ENCODE measurements around the gene NKAIN2.

DNA sequence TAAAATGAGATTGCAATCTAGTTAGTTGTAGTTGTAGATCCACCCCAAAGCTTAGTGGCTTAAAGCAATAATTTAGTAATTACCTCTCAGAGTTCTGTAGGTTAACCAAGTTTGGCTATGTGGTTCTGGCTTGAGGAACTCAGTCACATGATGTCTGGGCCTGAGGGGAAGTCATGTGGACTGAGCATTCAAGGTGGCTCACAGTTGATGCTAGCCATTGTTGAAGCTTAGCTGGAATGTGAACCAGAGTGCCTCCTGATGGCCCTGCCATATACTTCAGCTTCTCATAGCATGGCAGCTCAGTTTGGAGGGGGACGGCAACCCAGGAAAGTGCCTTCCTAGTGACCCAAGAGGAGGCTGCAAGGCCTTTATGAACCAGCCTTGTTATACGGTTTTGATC, 895.4 kb downstream of the NKAIN2 start:
- TF ChIP-seq FOSL2 (IDR thresholded peaks at IDR 0.05; ENCODE audit: borderline replicate concordance, low read depth) (no peak), YY1 (IDR thresholded peaks at IDR 0.05; ENCODE audit: low read depth) (no peak), PBX3 (IDR thresholded peaks at IDR 0.05) (no peak), MEF2A (IDR thresholded peaks at IDR 0.05; ENCODE audit: borderline replicate concordance, low read depth) (no peak), RXRA (IDR thresholded peaks at IDR 0.05; ENCODE audit: borderline replicate concordance, low read depth) (no peak), TCF12 (IDR thresholded peaks at IDR 0.05) (no peak), TEAD4 (IDR thresholded peaks at IDR 0.05; ENCODE audit: borderline replicate concordance, insufficient read depth) (no peak), RAD21 (IDR thresholded peaks at IDR 0.05; ENCODE audit: low read length) (no peak), EZH2phosphoT487 (IDR thresholded peaks at IDR 0.05; ENCODE audit: borderline replicate concordance, low read depth) (no peak)
- TF ChIP-seq, protein P1, sequence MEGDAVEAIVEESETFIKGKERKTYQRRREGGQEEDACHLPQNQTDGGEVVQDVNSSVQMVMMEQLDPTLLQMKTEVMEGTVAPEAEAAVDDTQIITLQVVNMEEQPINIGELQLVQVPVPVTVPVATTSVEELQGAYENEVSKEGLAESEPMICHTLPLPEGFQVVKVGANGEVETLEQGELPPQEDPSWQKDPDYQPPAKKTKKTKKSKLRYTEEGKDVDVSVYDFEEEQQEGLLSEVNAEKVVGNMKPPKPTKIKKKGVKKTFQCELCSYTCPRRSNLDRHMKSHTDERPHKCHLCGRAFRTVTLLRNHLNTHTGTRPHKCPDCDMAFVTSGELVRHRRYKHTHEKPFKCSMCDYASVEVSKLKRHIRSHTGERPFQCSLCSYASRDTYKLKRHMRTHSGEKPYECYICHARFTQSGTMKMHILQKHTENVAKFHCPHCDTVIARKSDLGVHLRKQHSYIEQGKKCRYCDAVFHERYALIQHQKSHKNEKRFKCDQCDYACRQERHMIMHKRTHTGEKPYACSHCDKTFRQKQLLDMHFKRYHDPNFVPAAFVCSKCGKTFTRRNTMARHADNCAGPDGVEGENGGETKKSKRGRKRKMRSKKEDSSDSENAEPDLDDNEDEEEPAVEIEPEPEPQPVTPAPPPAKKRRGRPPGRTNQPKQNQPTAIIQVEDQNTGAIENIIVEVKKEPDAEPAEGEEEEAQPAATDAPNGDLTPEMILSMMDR (IDR thresholded peaks at IDR 0.05) = no peak
- TF ChIP-seq, protein P2, sequence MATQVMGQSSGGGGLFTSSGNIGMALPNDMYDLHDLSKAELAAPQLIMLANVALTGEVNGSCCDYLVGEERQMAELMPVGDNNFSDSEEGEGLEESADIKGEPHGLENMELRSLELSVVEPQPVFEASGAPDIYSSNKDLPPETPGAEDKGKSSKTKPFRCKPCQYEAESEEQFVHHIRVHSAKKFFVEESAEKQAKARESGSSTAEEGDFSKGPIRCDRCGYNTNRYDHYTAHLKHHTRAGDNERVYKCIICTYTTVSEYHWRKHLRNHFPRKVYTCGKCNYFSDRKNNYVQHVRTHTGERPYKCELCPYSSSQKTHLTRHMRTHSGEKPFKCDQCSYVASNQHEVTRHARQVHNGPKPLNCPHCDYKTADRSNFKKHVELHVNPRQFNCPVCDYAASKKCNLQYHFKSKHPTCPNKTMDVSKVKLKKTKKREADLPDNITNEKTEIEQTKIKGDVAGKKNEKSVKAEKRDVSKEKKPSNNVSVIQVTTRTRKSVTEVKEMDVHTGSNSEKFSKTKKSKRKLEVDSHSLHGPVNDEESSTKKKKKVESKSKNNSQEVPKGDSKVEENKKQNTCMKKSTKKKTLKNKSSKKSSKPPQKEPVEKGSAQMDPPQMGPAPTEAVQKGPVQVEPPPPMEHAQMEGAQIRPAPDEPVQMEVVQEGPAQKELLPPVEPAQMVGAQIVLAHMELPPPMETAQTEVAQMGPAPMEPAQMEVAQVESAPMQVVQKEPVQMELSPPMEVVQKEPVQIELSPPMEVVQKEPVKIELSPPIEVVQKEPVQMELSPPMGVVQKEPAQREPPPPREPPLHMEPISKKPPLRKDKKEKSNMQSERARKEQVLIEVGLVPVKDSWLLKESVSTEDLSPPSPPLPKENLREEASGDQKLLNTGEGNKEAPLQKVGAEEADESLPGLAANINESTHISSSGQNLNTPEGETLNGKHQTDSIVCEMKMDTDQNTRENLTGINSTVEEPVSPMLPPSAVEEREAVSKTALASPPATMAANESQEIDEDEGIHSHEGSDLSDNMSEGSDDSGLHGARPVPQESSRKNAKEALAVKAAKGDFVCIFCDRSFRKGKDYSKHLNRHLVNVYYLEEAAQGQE (IDR thresholded peaks at IDR 0.05; ENCODE audit: low read depth, low read length) = no peak

All from SK-N-SH (cell line).